ENCODE results near the gene KRTAP4-16. TPM values are rescaled to one million over a fixed set of nuclear protein-coding genes. Genes with fewer than 3 reads are reported as not detected.
"Not testable (repeated sequence)": the region's sequence is repeated elsewhere in the genome, so short reads cannot be mapped to it uniquely, and the experiment has no call there.

KRTAP4-16 gene
- total and polyA plus RNA-seq, 7 experiments from 2014 or later, result not detected

DNA sequence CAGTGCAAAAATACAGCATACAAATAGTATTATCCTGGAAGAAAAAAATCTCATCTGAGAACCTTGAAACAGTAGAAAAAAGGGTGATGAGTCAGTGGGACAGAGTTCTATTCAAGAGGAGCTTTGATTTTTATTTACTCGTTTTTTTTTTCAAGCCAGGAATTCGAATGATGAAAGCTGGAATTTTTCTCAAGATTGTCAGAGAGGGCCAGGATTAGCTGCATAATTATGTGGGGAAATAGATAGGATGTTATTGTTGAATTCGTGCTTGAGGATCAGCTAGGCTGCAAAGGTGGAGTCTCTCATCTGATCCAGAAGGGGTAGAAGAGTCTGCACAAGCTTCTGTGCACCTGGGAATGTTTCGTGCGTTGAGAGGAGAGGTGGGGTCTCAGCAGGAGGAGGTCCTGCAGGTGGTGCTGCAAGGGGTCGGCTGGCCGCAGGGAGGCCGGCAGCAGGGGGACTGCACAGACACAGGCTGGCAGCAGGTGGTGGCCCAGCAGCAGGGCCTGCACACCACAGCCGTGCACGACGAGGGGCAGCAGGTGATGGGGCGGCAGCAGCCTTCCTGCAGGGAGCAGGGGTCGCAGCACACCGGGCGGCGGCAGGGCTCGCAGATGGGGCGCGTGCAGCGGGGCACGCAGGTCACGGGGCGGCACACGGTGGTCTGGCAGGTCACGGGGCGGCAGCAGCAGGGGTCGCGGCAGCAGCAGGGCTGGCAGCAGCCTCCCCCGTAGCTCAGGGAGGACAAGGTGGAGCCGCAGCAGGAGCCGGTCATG is 42.5 kb downstream of the KRTAP4-16 start:
- peaks cover 26 to 59% (median 42%) of the 10 kb centered on the region in 5 donors for H3K27me3 Mint-ChIP-seq
- CTCF ChIA-PET, result interaction anchor here (0.5 kb wide), 1 partner anchor 490 kb away, joined by 3 read pairs; no protein-coding TSS in a partner anchor

DNA sequence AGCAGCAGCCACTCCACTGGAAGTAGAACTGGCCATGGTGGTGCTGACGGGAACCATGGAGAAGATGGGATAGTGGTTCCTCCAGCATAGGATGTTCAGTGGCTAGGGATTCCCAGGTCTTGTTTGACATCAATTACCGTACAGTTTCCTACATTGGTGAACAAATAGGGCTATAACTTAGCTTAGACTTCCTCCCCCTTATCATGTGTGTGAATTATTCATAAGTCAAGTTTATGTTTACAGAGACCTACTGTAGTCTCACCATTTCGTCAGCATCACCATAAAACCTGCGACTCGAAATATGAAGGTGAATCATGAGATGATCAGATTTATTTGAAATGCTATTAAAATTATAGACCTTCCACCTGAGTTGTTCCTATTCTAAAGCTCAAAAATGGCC is 43.3 kb downstream of the KRTAP4-16 start:
- Mint-ChIP-seq H3K9me3 (peaks cover 0 to 8% (median 0%) of the 10 kb centered on the region in 11 donors), H3K27ac (no peak overlapping the region), H3K4me1 (no peaks in the 10 kb centered on the region), H3K36me3 (peaks cover 0 to 3% (median 0%) of the 10 kb centered on the region in 5 donors), H3K27me3 (peaks cover 26 to 54% (median 42%) of the 10 kb centered on the region in 5 donors), H3K4me3 (no peak overlapping the region)
- no peak overlapping the region for H3K27ac ChIP-seq (ENCODE audit: low read depth, low read length)
- H3K36me3 ChIP-seq (ENCODE audit: control insufficient read depth in 2 of 3, insufficient read depth in 3 of 3, low read length in 3 of 3), result no peaks in the 10 kb centered on the region
- POLR2A ChIA-PET, result no interaction called here
- ATAC-seq (no peak), DNase-seq (no peak)
- H3K27me3 ChIP-seq (ENCODE audit: control insufficient read depth in 2 of 2, insufficient read depth in 2 of 2, low read length in 2 of 2), result no peaks in the 10 kb centered on the region
- CTCF ChIA-PET, result interaction anchor here (0.5 kb wide), 1 partner anchor 491 kb away, joined by 3 read pairs; no protein-coding TSS in a partner anchor
- H3K9me3 ChIP-seq (ENCODE audit: control insufficient read depth in 2 of 3, low read length in 3 of 3), result no peaks in the 10 kb centered on the region
- no peaks in the 10 kb centered on the region for H3K4me1 ChIP-seq (ENCODE audit: control insufficient read depth in 2 of 2, insufficient read depth in 2 of 2, low read length in 2 of 2)
- no peak overlapping the region for H3K4me3 ChIP-seq (ENCODE audit: low read length)
- intact Hi-C loops (cut with micrococcal nuclease), result no loop called here

More for the DNA sequence above, 42.5 kb downstream of the KRTAP4-16 start:
- H3K9me3 Mint-ChIP-seq; DNase-seq; H3K4me1 Mint-ChIP-seq; H3K4me1 ChIP-seq (ENCODE audit: control insufficient read depth in 2 of 2, insufficient read depth in 2 of 2, low read length in 2 of 2); H3K9me3 ChIP-seq (ENCODE audit: control insufficient read depth in 2 of 3, low read length in 3 of 3); H3K27me3 ChIP-seq (ENCODE audit: control insufficient read depth in 2 of 2, insufficient read depth in 2 of 2, low read length in 2 of 2); intact Hi-C loops (cut with micrococcal nuclease); H3K4me3 ChIP-seq (ENCODE audit: low read length); H3K36me3 Mint-ChIP-seq; H3K27ac ChIP-seq (ENCODE audit: low read depth, low read length); POLR2A ChIA-PET; H3K4me3 Mint-ChIP-seq; H3K36me3 ChIP-seq (ENCODE audit: control insufficient read depth in 2 of 3, insufficient read depth in 3 of 3, low read length in 3 of 3); H3K27ac Mint-ChIP-seq; ATAC-seq: not testable (repeated sequence)

DNA sequence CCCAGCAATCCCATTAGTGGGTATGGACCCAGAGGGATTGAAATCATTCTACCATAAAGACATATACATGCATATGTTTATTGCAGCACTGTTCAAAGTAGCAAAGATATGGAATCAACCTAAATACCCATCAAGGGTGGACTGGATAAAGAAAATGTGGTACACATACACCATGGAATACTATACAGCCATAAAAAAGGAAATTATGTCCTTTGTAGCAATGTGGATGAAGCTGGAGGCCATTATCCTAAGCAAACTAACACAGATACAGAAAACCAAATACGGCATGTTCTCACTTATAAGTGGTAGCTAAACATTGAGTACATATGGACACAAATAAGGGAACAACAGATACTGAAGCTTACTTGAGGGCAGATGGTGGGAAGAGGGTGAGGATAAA is 44.5 kb downstream of the KRTAP4-16 start:
- ChIA-PET CTCF (no interaction called here), POLR2A (no interaction called here)
- DNase-seq (no peak), ATAC-seq (no peak)
- no peaks in the 10 kb centered on the region for H3K4me1 Mint-ChIP-seq
- no peak overlapping the region for H3K4me3 Mint-ChIP-seq
- no peak overlapping the region for H3K27ac ChIP-seq (ENCODE audit: low read depth, low read length)
- peaks cover 0 to 3% (median 0%) of the 10 kb centered on the region in 5 donors for H3K36me3 Mint-ChIP-seq
- no peak overlapping the region for H3K27ac Mint-ChIP-seq
- no peaks in the 10 kb centered on the region for H3K27me3 ChIP-seq (ENCODE audit: control insufficient read depth in 2 of 2, insufficient read depth in 2 of 2, low read length in 2 of 2)
- no peak overlapping the region for H3K4me3 ChIP-seq (ENCODE audit: low read length)
- H3K4me1 ChIP-seq (ENCODE audit: control insufficient read depth in 2 of 2, insufficient read depth in 2 of 2, low read length in 2 of 2), result no peaks in the 10 kb centered on the region
- H3K9me3 ChIP-seq (ENCODE audit: control insufficient read depth in 2 of 3, low read length in 3 of 3), result no peaks in the 10 kb centered on the region
- peaks cover 0 to 8% (median 0%) of the 10 kb centered on the region in 11 donors for H3K9me3 Mint-ChIP-seq
- no peaks in the 10 kb centered on the region for H3K36me3 ChIP-seq (ENCODE audit: control insufficient read depth in 2 of 3, insufficient read depth in 3 of 3, low read length in 3 of 3)
- peaks cover 26 to 48% (median 42%) of the 10 kb centered on the region in 5 donors for H3K27me3 Mint-ChIP-seq
- intact Hi-C loops (cut with micrococcal nuclease), result no loop called here

DNA sequence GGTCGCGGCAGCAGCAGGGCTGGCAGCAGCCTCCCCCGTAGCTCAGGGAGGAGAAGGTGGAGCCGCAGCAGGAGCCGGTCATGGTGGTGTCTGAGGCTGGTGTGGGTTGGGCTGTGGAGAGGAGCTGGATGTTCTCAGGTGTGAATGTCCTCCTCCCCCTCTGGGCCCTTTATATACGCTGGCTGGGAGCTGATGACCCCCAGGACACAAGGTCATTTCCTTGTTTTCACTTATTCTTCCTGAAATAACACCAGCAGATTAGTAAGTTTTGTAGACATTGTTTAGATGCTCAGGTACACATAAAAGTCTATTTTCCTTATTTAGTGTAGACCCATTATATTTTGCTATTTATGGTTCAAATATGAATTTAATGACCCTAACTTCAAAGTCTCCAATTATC is 46.9 kb downstream of the KRTAP4-16 start, which contains the start of gene KRTAP2-2:
Gene KRTAP2-2 (minus strand): TSS at position 101 of the 400 bp plus-strand sequence. CDS start 19 bp downstream, at position 82.
- H3K27ac Mint-ChIP-seq; H3K4me1 Mint-ChIP-seq; H3K4me3 Mint-ChIP-seq; H3K36me3 Mint-ChIP-seq; H3K36me3 ChIP-seq (ENCODE audit: control insufficient read depth in 2 of 3, insufficient read depth in 3 of 3, low read length in 3 of 3); POLR2A ChIA-PET; H3K9me3 ChIP-seq (ENCODE audit: control insufficient read depth in 2 of 3, low read length in 3 of 3); intact Hi-C loops (cut with micrococcal nuclease); H3K4me1 ChIP-seq (ENCODE audit: control insufficient read depth in 2 of 2, insufficient read depth in 2 of 2, low read length in 2 of 2); DNase-seq; CTCF ChIA-PET; H3K9me3 Mint-ChIP-seq; ATAC-seq; H3K27ac ChIP-seq (ENCODE audit: low read depth, low read length); H3K27me3 ChIP-seq (ENCODE audit: control insufficient read depth in 2 of 2, insufficient read depth in 2 of 2, low read length in 2 of 2); H3K4me3 ChIP-seq (ENCODE audit: low read length): not testable (repeated sequence)
- peaks cover 16 to 34% (median 28%) of the 10 kb centered on the region in 5 donors for H3K27me3 Mint-ChIP-seq

DNA sequence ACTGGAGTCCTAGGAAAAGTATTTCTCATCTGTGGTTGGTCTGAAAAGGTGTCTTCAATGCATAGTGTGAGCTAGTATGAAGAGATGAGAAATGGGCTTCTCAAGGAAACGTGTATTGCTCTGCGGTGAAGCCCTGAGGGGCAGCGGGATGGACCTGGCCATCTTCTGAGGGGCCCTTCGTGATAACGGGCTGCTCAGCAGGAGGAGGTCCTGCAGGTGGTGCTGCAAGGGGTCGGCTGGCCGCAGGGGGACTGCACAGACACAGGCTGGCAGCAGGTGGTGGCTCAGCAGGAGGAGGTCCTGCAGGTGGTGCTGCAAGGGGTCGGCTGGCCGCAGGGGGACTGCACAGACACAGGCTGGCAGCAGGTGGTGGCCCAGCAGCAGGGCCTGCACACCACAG is 47.5 kb downstream of the KRTAP4-16 start:
- H3K9me3 Mint-ChIP-seq; CTCF ChIA-PET; H3K27me3 ChIP-seq (ENCODE audit: control insufficient read depth in 2 of 2, insufficient read depth in 2 of 2, low read length in 2 of 2); H3K9me3 ChIP-seq (ENCODE audit: control insufficient read depth in 2 of 3, low read length in 3 of 3); DNase-seq; intact Hi-C loops (cut with micrococcal nuclease); H3K4me1 Mint-ChIP-seq; H3K27ac ChIP-seq (ENCODE audit: low read depth, low read length); H3K4me3 ChIP-seq (ENCODE audit: low read length); H3K4me1 ChIP-seq (ENCODE audit: control insufficient read depth in 2 of 2, insufficient read depth in 2 of 2, low read length in 2 of 2); H3K36me3 ChIP-seq (ENCODE audit: control insufficient read depth in 2 of 3, insufficient read depth in 3 of 3, low read length in 3 of 3); ATAC-seq; H3K4me3 Mint-ChIP-seq; H3K36me3 Mint-ChIP-seq; H3K27ac Mint-ChIP-seq: not testable (repeated sequence)
- POLR2A ChIA-PET, result interaction anchor here (0.6 kb wide), 1 partner anchor 1758 kb away, joined by 4 read pairs; no protein-coding TSS in a partner anchor
- H3K27me3 Mint-ChIP-seq, result peaks cover 13 to 36% (median 24%) of the 10 kb centered on the region in 5 donors

DNA sequence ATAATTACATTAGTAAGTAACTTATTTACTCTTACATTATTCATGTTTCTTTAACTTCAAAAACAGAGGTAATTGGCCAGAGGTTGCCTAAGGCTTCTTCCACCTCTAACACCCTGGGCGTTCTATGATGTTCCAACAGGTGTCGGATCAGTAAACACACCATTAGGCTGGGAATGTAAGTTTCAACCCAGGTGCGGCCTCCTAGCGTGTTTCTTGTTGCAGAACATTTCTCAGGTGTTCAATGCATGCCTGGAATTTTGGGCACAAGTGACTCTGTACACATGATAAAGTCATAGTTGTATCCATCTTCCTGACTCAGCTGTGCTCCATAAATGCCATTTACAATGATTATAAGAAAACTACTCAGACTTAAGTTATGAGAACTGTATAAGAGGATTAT is 48.0 kb downstream of the KRTAP4-16 start:
- ATAC-seq, result no peak
- no peak overlapping the region for H3K4me3 Mint-ChIP-seq
- peaks cover 0 to 8% (median 0%) of the 10 kb centered on the region in 11 donors for H3K9me3 Mint-ChIP-seq
- no peak overlapping the region for H3K27ac ChIP-seq (ENCODE audit: low read depth, low read length)
- no peak overlapping the region for H3K4me3 ChIP-seq (ENCODE audit: low read length)
- peaks cover 0 to 3% (median 0%) of the 10 kb centered on the region in 5 donors for H3K36me3 Mint-ChIP-seq
- no peak for DNase-seq
- no peaks in the 10 kb centered on the region for H3K4me1 Mint-ChIP-seq
- H3K4me1 ChIP-seq (ENCODE audit: control insufficient read depth in 2 of 2, insufficient read depth in 2 of 2, low read length in 2 of 2), result no peaks in the 10 kb centered on the region
- no peaks in the 10 kb centered on the region for H3K27me3 ChIP-seq (ENCODE audit: control insufficient read depth in 2 of 2, insufficient read depth in 2 of 2, low read length in 2 of 2)
- POLR2A ChIA-PET, result no interaction called here
- no peaks in the 10 kb centered on the region for H3K9me3 ChIP-seq (ENCODE audit: control insufficient read depth in 2 of 3, low read length in 3 of 3)
- H3K27me3 Mint-ChIP-seq, result peaks cover 8 to 31% (median 20%) of the 10 kb centered on the region in 5 donors
- H3K27ac Mint-ChIP-seq, result no peak overlapping the region
- intact Hi-C loops (cut with micrococcal nuclease), result no loop called here
- no peaks in the 10 kb centered on the region for H3K36me3 ChIP-seq (ENCODE audit: control insufficient read depth in 2 of 3, insufficient read depth in 3 of 3, low read length in 3 of 3)
- CTCF ChIA-PET, result no interaction called here

DNA sequence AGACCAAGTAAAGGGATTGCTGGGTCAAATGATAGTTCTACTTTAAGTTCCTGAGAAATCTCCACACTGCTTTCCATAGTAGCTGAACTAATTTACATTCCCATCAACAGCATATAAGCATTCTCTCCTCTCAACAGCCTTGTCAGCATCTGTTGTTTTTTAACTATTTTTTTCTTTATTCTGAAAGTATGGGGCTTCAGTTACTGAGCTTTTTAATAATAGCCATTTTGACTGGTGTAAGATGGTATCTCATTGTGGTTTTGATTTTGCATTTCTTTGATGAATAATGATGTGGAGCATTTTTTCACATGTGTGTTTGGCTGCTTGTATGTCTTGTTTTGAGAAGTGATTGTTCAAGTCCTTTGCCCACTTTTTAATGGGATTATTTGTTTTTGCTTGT is 49.4 kb downstream of the KRTAP4-16 start:
- Mint-ChIP-seq H3K9me3 (peaks cover 0 to 6% (median 0%) of the 10 kb centered on the region in 11 donors), H3K4me3 (no peak overlapping the region), H3K4me1 (no peaks in the 10 kb centered on the region), H3K36me3 (peaks cover 0 to 2% (median 0%) of the 10 kb centered on the region in 5 donors), H3K27me3 (peaks cover 4 to 20% (median 13%) of the 10 kb centered on the region in 5 donors), H3K27ac (no peak overlapping the region)
- Histone ChIP-seq H3K4me3 (ENCODE audit: low read length) (no peak overlapping the region), H3K9me3 (ENCODE audit: control insufficient read depth in 2 of 3, low read length in 3 of 3) (no peaks in the 10 kb centered on the region), H3K27me3 (ENCODE audit: control insufficient read depth in 2 of 2, insufficient read depth in 2 of 2, low read length in 2 of 2) (no peaks in the 10 kb centered on the region), H3K36me3 (ENCODE audit: control insufficient read depth in 2 of 3, insufficient read depth in 3 of 3, low read length in 3 of 3) (no peaks in the 10 kb centered on the region), H3K4me1 (ENCODE audit: control insufficient read depth in 2 of 2, insufficient read depth in 2 of 2, low read length in 2 of 2) (no peaks in the 10 kb centered on the region), H3K27ac (ENCODE audit: low read depth, low read length) (no peak overlapping the region)
- ChIA-PET CTCF (no interaction called here), POLR2A (no interaction called here)
- no peak for DNase-seq
- no peak for ATAC-seq
- intact Hi-C loops (cut with micrococcal nuclease), result no loop called here

Data from naive thymus-derived CD4-positive, alpha-beta T cell (primary cell).